GM12864 (cell line): ENCODE measurements around the gene PSMB7.
A peak's percentile ranks its signal among the peaks of the same experiment; 100 is the strongest.

Experiments used
- DNase-seq: peaks from one replicate; pipeline ENCODE4 v3.0.0-alpha.2; 2011; ENCODE audit warnings: low read depth
- H3K4me3 ChIP-seq: 2 replicates; pipeline ENCODE4 v1.5.1; 2011; ENCODE audit warnings: mild to moderate bottlenecking, low read depth, low read length, control low read depth
- TF ChIP-seq, protein P1 (sequence below): IDR thresholded peaks from 2 replicates; pipeline ENCODE4 v1.5.1; 2011; ENCODE audit warnings: low read depth, mild to moderate bottlenecking, moderate library complexity, low read length, control low read depth, inconsistent platforms; ENCODE audit errors: missing control alignments

Gene PSMB7

DNA sequence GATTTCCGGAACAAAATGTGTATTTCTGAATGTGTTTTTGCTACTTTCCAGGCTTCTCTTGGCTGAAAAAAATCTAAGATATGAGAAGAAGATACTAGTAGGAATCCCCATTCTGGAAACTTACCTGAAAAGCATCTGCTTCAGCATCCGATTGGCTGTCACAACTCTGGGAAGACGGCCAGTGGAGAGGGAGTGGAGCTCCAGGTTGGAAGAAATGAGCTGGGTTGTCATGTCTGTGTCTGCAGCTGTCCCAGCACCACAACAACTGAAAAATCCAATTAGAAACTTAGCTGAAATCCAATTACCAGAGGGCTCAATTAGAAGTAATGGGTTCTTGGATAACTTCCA, 3.0 kb downstream of the PSMB7 start:
- TF ChIP-seq, protein P1, sequence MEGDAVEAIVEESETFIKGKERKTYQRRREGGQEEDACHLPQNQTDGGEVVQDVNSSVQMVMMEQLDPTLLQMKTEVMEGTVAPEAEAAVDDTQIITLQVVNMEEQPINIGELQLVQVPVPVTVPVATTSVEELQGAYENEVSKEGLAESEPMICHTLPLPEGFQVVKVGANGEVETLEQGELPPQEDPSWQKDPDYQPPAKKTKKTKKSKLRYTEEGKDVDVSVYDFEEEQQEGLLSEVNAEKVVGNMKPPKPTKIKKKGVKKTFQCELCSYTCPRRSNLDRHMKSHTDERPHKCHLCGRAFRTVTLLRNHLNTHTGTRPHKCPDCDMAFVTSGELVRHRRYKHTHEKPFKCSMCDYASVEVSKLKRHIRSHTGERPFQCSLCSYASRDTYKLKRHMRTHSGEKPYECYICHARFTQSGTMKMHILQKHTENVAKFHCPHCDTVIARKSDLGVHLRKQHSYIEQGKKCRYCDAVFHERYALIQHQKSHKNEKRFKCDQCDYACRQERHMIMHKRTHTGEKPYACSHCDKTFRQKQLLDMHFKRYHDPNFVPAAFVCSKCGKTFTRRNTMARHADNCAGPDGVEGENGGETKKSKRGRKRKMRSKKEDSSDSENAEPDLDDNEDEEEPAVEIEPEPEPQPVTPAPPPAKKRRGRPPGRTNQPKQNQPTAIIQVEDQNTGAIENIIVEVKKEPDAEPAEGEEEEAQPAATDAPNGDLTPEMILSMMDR, result no peak
- no peak for DNase-seq
- no peak overlapping the region for H3K4me3 ChIP-seq

- TF ChIP-seq, protein P1, result no peak
- no peak overlapping the region for H3K4me3 ChIP-seq
- DNase-seq, result no peak
These were observed 3.6 kb downstream of the PSMB7 start for GRCh38 chr9:124411514-124412227.

- no peak overlapping the region for H3K4me3 ChIP-seq
- DNase-seq, result no peak
- TF ChIP-seq, protein P1, result peak; percentile 23
These were observed 4.8 kb downstream of the PSMB7 start for GRCh38 chr9:124410321-124410913.

DNA sequence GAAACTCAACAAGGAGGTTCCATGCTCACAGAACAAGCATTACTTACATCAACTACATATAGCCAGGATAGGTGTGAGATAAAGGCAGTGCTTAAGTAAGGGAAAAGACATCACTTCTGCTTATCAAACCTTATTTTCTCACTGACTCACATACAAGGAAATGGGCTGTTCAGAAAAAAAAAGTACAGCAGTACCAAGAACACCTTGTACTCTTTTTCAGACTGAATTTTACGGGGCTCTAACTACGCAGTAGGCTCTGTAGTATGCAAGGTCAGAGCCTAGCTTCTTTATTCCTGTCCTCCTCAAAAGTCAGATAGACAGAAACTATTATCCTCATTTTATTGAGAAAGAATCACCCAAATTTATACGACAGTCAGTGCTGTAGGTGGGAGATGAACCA, 5.8 kb downstream of the PSMB7 start:
- no peak overlapping the region for H3K4me3 ChIP-seq
- DNase-seq, result no peak
- TF ChIP-seq, protein P1, result no peak

DNA sequence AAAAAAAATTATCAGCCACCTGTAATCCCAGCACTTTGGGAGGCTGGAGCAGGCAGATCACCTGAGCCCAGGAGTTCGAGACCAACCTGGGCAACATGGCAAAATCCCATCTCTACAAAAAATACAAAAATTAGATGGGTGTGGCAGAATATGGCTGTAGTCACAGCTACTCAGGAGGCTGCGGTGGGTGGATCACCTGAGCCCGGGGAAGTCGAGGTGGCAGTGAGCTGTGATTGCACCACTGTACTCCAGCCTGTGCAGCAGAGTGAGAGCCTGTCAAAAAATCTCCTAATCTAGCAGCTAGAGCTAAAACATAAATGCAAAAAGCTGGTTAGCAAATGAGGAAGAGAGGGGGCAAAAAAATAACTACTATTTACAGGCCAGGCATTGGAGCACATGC, 12.0 kb downstream of the PSMB7 start:
- DNase-seq, result no peak
- no peak overlapping the region for H3K4me3 ChIP-seq
- TF ChIP-seq, protein P1, result no peak

GRCh38 chr9:124399968-124400940, 15.0 kb downstream of the PSMB7 start:
- TF ChIP-seq, protein P1, result no peak
- no peak overlapping the region for H3K4me3 ChIP-seq
- DNase-seq, result no peak
